DMS 273 (cell line): ENCODE results near the gene VRK3.

Experiments
- DNase-seq: peaks from one replicate; lab custom pipeline; 2025; ENCODE audit not compliant: unreplicated experiment; lab: John Stamatoyannopoulos, UW

Gene VRK3

DNA sequence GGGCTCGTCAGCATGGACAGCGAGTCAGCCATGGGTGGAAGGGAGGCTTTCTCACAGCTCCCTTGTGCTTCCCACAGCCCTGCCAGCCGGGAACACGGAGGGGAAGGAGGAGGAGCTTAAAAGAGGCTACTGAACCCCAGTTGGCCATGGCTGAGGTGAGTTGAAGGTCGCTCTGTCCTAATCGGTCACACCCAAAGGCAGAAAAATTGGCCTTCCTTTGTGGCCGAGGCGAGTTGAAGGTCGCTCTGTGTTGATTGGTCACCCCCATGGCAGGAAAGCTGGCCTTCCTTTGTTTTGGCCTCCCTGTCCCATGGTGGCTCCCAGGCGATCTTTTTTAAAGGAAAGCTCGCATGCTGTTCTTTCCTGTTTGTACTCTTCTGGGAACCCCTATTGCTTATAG is 5.8 kb upstream of the VRK3 start:
- DNase-seq, result no peak

DNA sequence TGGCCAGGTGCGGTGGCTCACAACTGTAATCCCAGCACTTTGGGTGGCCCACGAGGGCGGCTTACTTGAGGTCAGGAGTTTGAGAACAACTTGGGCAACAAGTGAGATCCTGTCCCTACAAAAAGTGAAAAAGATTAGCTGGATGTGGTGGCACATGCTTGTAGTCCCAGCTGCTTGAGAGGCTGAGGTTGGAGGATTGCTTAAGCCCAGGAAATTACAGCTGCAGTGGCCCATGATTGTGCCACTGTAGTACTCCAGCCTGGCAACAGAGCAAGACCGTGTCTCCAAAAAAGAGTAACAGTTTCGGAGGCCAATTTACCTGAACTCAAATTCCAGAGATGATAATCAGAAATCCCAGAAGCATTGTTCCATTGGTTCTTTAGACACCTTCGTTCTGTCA is 5.1 kb upstream of the VRK3 start:
- DNase-seq, result no peak

DNA sequence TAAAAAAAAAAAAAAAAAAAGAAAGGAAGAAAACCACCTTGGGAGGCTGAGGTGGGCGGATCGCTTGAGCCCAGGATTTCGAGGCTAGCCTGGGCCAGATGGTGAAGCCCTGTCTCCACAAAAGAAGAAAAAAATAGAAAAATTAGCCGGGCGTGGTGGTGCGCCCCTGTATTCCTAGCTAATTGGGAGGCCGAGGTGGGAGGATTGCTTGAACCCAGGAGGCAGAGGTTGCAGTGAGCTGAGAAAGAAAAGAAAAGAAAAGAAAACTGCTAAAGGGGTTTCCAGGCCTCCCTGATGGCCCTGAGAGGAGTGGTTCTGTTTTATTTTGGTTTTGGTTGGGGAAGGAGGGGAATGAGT is 1.4 kb upstream of the VRK3 start:
- no peak for DNase-seq

DNA sequence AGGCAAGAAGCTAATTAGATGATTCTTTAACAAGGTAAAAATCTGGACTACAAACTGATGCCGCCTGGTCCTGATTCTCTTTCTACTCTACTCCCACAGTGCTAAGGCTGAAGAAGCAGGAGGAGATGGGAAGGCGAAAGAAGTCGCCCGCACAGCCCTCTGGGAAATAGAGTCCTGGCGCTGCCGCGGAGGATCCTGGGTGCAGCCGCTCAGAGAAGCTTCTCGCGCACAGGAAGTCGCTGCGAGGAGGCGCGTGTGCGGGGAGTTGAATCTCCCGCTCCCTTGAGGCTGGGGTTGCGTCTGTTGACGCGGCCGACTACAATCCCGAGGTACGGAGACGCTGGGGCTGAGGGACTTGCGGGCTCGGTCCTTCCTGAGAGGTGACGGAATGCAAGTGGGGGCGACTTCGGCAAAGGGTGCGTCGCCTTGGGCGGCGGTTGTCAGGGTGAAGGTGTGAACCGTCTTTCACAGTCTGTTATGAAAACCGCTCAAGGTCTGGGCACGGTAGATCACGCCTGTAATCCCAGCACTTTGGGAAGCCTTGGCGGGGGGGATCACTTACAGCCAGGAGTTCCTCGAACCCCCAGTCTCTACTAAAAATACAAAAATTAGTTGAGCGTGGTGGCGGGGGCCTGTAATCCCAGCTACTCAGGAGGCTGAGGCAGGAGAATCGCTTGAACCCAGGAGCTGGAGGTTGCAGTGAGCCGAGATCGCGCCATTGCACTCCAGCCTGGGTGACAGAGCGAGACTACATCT is 800 bp upstream of the VRK3 start, which contains the start of gene ZNF473:
ZNF473 (plus strand) TSS at position 212 of the 756 bp plus-strand sequence. CDS start 5,078 bp downstream, outside the sequence.
- DNase-seq, result peak; percentile 98

DNA sequence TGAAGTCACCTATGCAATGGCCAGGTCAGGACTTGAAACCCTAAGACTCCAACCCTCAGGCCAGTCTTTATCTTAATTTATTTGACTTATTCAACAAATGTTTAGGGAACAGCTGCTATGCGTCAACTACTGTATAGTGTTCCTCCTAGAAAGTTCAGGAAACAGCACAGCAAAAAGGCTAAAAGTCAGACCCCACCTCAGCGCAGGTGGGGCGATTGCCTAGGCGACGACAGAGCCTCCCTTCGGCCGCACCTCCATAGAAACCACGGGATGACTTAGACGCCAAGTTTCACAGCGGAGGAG is 502 bp downstream of the VRK3 start:
- no peak for DNase-seq

DNA sequence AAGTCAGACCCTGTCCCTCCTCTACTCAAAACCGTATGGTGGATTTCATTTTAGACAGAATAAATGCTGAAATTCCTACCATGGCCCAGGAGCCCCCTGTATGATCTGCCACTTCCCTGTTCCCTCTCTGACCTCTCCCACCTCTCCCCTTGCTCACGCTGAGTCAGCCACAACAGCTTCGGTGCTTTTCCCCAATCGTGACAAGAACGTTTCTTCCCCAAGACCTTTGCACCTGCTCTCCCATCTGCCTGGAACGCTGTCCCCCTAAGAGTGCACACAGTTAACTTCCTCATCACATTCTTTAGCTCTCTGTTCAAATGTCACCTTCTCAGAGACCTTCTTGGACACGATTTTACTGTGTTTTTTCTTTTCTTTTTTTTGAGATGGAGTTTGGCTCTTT is 2.3 kb downstream of the VRK3 start:
- DNase-seq, result no peak

DNA sequence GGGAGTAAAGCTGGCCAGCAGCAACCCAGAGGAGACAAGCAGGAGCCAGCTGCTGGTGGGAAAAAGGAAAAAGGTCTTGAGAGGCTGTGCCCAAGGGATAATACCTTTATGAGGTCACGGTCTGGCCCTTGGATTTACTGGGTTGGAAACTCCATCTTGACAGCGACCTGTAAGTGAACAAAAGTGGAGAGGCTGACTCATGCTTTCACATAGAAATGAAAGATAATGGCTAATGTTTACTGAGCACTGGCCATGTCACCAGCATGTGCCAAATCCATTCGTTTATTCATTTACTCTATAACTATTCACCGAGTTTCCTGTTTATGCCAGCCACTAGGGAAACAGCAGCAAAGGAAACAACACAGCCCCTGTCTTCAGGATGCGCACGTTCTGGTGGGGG is 4.7 kb downstream of the VRK3 start:
- no peak for DNase-seq

DNA sequence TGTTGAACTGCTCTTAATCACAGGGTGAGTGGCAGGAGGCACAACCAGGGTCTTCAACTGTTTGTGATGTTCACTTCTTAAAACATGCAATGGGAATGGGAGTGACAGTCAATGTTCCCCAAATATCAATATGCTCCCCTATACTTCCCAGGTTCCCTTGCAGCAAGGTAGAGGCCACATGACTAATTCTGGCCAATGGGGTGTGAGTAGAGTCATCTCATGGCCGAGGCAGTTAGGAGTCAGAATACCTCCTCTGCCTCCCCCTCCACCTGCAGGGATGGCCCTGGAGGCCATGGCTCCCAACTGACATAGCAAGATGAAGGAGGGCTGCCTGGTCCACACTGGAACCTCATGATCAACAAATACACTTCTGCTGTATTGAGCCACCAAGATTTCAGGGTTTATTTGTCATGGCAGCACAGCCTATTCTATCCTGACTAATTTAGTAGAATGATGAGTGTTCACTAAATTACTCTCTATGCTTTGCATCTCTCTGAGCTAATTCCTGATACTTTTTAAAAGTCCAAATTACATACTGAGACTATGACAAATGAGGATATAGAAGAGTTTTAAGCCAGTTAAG is 8.9 kb downstream of the VRK3 start:
- no peak for DNase-seq

DNA sequence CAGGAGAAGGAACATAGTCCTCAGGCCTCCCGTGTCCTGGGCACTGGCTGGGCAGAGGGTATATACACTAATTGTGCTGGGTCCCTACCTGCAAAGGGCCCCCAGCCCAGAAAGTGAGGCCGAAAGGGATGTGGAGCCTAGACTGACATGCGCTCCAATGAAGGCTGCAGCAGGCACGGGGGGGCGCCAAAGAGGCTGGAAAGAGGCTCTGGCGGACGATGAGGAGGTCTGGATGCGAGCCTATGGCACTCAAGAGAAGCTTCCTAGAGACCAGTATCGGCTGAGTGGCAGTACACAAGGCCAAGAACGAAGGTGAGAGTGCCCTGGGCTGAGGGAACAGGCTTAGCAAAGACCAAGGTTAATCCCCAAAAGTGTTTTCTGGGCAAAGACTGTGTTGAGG is 16.6 kb downstream of the VRK3 start:
- peak; percentile 23 for DNase-seq

DNA sequence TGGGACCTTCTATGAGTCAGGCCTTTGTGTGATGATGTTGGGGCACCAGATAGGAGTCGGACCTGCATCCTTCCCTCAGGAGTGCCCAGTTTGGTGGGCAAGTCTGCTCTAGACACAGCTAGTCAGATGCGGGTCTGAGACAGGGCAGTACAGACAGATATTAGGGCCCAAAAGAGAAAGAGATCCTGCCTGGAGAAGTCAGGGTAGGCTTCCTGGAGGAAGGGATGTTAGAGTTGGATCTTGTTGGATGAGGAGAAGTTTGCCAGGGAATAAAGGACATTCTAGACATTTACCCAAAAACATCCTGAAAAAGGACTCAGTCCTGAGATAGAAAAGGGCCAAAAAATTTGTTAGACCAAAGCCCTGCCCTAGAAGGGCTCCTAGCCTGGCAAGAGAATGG is 17.2 kb downstream of the VRK3 start:
- no peak for DNase-seq

DNA sequence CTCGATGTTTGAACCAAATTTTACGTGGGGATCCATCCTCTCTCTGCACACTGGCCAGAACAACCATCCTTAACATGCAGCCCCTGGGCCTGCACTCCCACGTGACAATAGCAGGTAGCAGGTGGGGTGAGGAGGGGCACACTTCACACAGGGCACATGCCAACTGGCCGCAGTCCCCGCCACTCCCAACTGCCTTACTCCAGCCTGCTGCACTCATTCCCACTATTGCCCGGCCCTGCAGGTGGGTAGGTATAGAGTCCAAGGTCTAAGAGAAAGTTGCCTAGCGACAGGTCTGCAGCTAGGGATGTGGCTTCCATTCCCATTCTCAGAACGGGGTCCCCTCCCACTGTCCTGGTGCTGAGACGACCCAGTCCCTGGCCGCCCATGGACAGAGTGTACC is 18.0 kb downstream of the VRK3 start:
- no peak for DNase-seq

DNA sequence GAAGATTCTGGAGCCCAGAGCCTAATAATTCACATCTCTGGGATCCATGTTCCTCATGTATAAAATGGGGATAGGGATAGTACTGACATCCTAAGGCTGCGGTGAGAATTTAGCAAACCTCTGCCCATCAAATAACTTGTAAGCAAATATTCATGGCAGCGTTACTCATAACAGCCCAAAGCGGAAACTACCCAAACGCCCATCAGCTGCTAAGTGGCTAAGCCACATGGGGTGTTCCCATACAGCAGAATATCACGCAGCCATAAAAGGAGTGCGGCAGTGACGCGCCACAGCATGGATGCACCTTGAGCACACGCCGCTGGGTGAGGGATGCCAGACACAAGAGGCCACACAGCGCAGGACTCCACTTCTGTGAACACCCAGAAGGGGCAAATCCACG is 19.7 kb downstream of the VRK3 start:
- no peak for DNase-seq

DNA sequence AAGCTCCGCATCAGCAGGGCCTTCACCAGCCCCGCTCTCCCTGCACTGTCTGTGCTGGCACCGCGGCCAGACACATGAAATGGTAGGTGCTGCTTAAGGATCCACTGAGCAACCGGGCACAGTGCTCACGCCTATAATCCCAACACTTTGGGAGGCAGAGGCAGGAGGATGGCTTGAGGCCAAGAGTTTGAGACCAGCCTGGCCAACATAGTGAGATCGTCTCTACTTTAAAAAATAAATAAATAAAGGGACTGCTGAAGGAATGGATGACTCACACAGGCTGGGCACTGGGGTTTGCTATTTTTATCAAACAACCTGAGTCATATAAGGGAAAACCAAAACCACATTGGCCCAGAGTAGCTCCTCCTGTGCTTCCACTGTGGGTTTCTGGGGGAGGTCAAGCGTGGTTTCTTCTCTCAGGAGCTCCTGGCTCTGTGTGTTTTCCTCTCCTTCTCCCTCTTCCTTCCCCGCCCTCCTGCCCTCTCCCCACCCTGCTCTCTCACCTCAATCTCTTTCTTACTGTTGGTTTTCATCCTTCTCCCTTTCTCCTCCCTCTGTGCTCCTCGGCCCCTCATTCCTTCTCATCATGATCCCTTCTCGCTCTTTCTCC is 21.3 kb downstream of the VRK3 start:
- DNase-seq, result no peak

DNA sequence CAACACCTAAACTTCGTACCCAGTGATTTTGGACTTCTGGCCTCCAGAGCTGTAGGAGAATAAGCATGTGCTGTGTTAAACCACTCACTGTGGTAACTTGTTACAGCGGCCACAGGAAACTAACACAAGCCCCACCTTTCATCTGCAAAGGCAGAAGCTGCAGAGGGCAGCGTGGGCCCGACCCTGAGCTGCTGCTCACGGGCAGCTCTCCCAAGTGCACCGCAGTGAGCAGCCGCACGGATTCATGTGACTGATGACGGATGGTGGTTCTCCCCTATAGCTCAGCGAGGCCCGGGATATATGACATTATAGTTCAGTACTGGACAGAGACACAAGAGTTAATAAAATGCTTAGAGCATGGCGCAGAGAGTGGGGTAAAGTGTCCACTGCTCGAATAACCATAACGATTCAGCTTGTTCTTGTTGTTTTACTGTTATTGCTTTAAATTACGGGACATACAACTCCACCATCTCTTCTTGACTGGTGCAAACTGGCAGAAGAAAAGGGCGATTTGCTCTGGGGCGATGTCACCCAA is 21.9 kb downstream of the VRK3 start:
- DNase-seq, result no peak

DNA sequence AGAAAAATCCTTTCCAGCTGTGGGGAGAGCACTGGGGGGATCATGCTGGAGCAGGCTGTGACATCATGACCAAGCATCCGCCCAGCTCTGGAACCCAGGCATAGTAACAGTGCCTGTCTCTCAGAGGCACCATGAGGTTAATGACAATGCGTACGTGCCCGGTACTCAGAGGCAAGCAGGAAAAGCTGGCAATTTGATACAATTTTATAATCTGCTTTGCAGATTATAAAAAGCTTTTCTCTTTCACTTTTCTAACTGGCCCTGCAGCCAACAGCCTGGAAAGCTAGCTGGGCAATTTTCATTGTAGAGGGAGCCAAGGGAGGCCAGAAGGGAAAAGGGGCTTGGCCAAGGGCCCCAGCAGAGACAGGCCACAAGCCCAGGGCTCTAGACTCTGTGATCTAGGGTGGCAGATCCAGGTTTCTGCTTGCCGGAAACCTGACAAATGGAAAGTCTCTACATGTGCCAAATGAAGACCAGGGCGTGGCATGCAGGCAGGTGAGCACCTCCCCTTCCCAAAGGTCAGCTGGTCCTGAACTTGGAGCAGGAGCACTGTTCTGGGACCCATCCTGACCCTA is 22.7 kb downstream of the VRK3 start:
- DNase-seq, result no peak

DNA sequence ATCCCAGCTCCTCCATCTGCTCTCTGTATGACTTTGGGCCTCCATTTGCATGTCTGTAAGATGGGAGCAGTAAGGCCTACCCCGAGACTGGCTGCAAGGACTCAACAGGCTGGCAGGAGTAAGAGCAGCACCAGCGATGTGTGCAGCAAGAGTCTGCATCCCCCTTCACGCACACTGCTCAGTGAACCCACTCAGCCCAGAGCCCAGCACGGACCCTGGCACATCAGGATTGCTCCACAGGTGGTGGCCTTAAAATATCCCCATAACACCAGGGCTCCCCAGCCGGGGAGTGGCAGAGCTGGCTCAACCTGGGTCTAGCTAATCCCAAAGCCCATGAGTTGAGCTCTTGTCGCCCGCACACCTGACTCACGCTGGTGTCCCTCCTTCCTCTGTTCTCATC is 23.4 kb downstream of the VRK3 start:
- DNase-seq, result no peak

DNA sequence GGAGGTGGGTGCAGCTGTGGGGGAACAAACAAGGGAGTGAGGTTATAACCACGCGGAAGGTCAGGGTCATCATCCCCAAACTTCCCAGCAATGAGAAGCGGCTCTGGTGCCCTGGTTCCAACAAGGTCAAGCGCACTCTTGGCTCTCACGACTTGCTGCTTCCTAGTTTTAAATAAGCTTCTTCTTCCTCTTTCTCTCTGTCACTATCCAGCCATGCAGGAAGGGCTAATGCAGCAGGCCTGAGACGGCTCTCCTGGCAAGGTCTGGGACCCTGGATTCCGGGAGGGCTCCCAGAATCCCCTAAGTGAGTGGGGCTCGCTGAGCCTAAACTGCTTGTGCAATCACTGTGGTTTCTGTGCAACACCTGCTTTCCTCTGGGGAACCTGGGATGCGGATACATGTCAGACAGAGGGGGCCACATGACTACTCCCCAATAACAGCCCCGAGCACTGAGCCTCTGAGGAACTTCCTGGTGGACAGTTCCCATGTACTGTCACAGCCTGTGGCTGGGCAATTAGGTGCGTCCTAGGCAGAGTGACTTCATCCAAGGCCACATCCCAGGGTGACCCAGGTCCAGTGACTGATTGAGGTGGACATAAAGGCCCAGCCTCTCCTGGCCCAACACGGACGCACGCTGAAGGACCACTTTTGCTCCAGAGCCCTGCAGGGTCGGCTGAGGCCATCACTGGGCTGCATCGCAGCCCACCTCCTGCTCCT is 24.2 kb downstream of the VRK3 start:
- DNase-seq, result no peak

DNA sequence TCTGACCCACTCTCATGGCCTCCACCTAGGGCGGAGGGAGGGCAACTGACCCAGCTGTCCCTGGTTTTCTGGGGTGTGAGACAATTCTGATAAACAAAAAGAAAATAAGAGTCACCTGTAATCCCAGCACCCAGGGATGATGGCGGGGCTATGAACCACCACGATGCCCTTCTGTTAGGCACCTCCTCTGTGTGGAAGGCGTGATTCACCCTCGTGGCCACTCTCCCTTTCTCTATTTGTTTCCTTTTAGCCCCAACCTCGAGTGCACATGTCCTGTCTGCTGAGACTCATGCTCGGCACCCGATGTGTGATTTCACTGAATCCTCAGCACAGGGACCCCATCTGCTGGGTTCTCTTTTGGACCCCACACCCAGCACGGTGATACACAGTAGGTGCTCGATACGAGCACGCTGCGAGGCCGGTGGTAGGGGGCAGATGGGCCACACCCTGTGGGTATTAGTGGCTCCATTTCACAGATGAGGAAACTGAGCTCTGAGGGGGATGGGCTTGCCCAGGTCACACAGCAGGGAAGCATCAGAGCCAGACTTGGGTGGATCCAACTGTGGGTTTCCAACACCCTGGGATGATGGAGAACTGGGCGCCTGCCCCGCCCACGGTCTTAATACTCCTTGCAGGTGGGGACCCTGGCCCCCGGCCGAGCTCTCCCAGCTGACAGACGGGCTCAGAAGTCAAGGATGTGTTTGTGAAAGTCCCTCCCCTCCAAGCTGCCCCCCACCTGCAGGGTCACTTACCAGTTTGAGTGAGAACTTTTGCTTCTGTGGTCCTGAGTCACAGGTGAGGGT is 24.9 kb downstream of the VRK3 start:
- no peak for DNase-seq

DNA sequence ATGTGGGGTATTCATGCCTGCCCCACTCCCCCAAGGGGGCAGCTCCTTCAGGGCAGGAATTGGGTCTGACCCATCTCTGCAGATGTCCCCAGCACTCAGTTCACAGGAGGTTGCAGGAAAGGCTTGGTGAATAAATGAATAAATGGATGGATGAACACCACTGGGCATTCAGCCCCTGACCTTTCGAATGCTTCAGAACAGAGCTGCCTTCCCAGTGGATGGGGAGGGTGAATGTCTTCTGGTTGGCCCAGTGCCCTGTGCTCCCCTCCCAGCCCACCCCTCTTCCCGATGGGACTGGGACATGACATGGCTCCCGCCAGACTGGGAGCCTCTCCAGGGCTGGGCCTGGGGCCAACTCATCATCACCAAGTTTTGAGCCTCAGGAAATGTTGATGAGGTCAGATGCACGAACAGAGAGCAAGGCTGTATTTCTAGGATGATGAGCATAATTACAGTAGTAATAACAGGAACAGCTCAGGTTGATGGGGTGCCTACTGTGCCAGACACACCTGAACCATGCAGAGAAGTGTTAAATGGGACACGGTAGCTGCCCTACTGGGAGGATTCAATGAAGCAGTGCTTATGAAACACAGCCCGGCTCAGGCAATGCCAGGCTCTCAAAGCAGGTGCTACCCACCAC is 25.7 kb downstream of the VRK3 start:
- DNase-seq, result no peak

DNA sequence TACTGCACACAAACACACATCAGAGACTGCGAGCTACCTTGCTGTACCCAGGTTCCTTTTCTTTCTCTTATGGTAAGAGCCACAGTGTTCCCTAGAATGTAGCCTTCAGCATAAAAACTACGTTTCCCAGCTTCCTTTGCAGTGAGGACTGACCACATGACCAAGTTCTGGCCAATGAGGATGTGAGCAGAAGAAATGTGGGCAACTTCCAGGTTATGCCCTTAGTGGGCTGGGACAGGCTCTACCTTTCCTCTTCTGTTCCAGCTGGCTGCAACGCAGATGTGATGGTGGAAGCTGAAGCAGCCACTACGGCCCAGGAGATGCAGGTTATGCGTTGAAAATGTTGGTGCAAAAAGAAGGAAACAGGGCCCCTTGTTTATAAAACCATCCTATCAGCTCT is 27.5 kb downstream of the VRK3 start:
- DNase-seq, result peak; percentile 70
